K562 (cell line): ENCODE measurements around the gene HIVEP2. TPM values are rescaled to one million over a fixed set of nuclear protein-coding genes. Genes with fewer than 3 reads are reported as not detected.

Experiments used
- ATAC-seq: fragments of 200-7000 bp; cut with Tn5 transposase; 3 replicates; pipeline ENCODE4 v1.9.1; 2020; ENCODE audit warnings: moderate library complexity
- BruUV-seq: library from RNA; stranded (reverse); fragments of 400-500 nt; replicated peaks from 2 replicates; lab custom pipeline; 2021; lab: Mats Ljungman, UMichigan
- CTCF ChIA-PET: fragments of 300-600 bp; formaldehyde crosslinking; extraction: SDS; loops from one replicate; lab custom pipeline; 2021; ENCODE audit warnings: low intra/inter-chr PET ratio; lab: Yijun Ruan, JAX
- POLR2A ChIA-PET: fragments of 300-600, 350-650 bp; sonication (Branson Sonifier 250); formaldehyde crosslinking; extraction: SDS; loops from one replicate; lab custom pipeline; 2021; ENCODE audit warnings: antibody characterized with exemption, inconsistent platforms; lab: Yijun Ruan, JAX
- DNase-seq, 4 experiments: peaks; one replicate each; pipeline versions ENCODE4 v3.0.0 to v3.0.0-alpha.2; 2011 to 2018; ENCODE audit warnings: low spot score in 3 of 4, mixed read lengths in 3 of 4; ENCODE audit errors: extremely low read depth in 1 of 4
- FAIRE-seq: peaks from 2 replicates; lab custom pipeline; 2011; peaks lifted over from hg19 to GRCh38; lab: Jason Lieb, UNC
- H2AFZ ChIP-seq: 2 replicates; pipeline ENCODE4 v1.6.0; 2011; ENCODE audit warnings: low read depth, low read length, control low read depth, inconsistent platforms
- H3K27ac ChIP-seq: fragments of 200-600 bp; 3 replicates; pipeline ENCODE4 v1.8.0; 2011; ENCODE audit warnings: low read depth, mild to moderate bottlenecking, control low read depth, inconsistent platforms, low read length, moderate library complexity, mixed read lengths; ENCODE audit errors: extremely low read depth
- H3K27me3 ChIP-seq, 2 experiments: fragments of 300-600 bp in 1 of 2; 2 replicates in 1 of 2; 3 replicates in 1 of 2; pipeline versions ENCODE4 v1.6.0 to v1.8.0; 2011; ENCODE audit warnings: inconsistent platforms in 2 of 2, low read length in 2 of 2, mild to moderate bottlenecking in 1 of 2, mixed read lengths in 1 of 2, moderate library complexity in 1 of 2; ENCODE audit not compliant: control insufficient read depth in 2 of 2, insufficient read depth in 2 of 2
- H3K36me3 ChIP-seq: fragments of 300-600 bp; 3 replicates; pipeline ENCODE4 v1.8.0; 2011; ENCODE audit warnings: mild to moderate bottlenecking, low read length, inconsistent platforms; ENCODE audit not compliant: control insufficient read depth, insufficient read depth
- H3K4me1 ChIP-seq, 2 experiments: fragments of 200-600 bp in 1 of 2; replicated peaks in 1 of 2; 2 replicates in 1 of 2; 3 replicates in 1 of 2; pipeline versions ENCODE4 v1.5.1 to v1.8.0; 2011; ENCODE audit warnings: inconsistent platforms in 2 of 2, low read length in 2 of 2, mild to moderate bottlenecking in 1 of 2, mixed read lengths in 1 of 2, moderate library complexity in 1 of 2; ENCODE audit not compliant: control insufficient read depth in 2 of 2, insufficient read depth in 2 of 2
- H3K4me2 ChIP-seq: 2 replicates; pipeline ENCODE4 v1.6.1; 2011; ENCODE audit warnings: low read length, control low read depth, inconsistent platforms, mixed read lengths; ENCODE audit not compliant: insufficient read depth
- H3K4me3 ChIP-seq: fragments of 200-600 bp; sonication (generic), shearing (Covaris generic); 2 replicates; pipeline ENCODE4 v1.5.1; 2016; ENCODE audit warnings: control low read depth, inconsistent platforms
- H3K79me2 ChIP-seq: fragments of 200-600 bp; 3 replicates; pipeline ENCODE4 v1.8.0; 2011; ENCODE audit warnings: low read length, inconsistent platforms; ENCODE audit not compliant: control insufficient read depth, insufficient read depth
- H3K9ac ChIP-seq, 2 experiments: 2 replicates each; pipeline versions ENCODE4 v1.6.0 to v1.6.1; 2011; ENCODE audit warnings: low read depth in 2 of 2, low read length in 2 of 2, control low read depth in 1 of 2, inconsistent platforms in 1 of 2, mild to moderate bottlenecking in 1 of 2, mixed read lengths in 1 of 2; ENCODE audit not compliant: insufficient read depth in 1 of 2
- H3K9me1 ChIP-seq: one replicate; pipeline ENCODE4 v1.6.0; 2011; ENCODE audit warnings: inconsistent platforms, mild to moderate bottlenecking, low read length, moderate library complexity; ENCODE audit not compliant: control insufficient read depth, insufficient read depth
- H3K9me3 ChIP-seq: replicated peaks from 2 replicates; pipeline ENCODE4 v1.5.1; 2011; ENCODE audit warnings: low read depth, low read length, inconsistent platforms; ENCODE audit not compliant: control insufficient read depth, insufficient read depth
- H4K20me1 ChIP-seq: replicated peaks from 2 replicates; pipeline ENCODE4 v1.6.1; 2011; ENCODE audit warnings: low read length, inconsistent platforms, mixed read lengths; ENCODE audit not compliant: control insufficient read depth, insufficient read depth
- C11orf30 ChIP-seq: fragments of 450-650 bp; IDR thresholded peaks from 2 replicates; pipeline ENCODE4 v1.6.1; 2016; ENCODE audit warnings: low read depth, mild to moderate bottlenecking
- CBX3 ChIP-seq, 2 experiments: IDR thresholded peaks; 1 replicate in 1 of 2; 2 replicates in 1 of 2; pipeline ENCODE4 v1.6.1; 2012; ENCODE audit warnings: inconsistent platforms in 2 of 2, low read length in 2 of 2, borderline replicate concordance in 1 of 2, control low read depth in 1 of 2
- CEBPB ChIP-seq: fragments of 450-650 bp; IDR thresholded peaks from 2 replicates; pipeline ENCODE4 v1.6.1; 2016; ENCODE audit warnings: missing genetic modification characterization, missing compliant biosample characterization
- CHD4 ChIP-seq: fragments of 200-600 bp; sonication (generic); IDR thresholded peaks from 3 replicates; pipeline ENCODE4 v1.6.1; 2012; ENCODE audit warnings: low read depth, mild to moderate bottlenecking, mixed read lengths, low read length, inconsistent platforms; ENCODE audit not compliant: insufficient read depth, insufficient replicate concordance, poor library complexity, severe bottlenecking
- FOXK2 ChIP-seq, 2 experiments: fragments of 450-650 bp; IDR thresholded peaks in 1 of 2; conservative IDR thresholded peaks in 1 of 2; 2 replicates each; pipeline ENCODE4 v1.6.1; 2016; ENCODE audit warnings: low read depth in 2 of 2, mild to moderate bottlenecking in 1 of 2
- FOXM1 ChIP-seq, 2 experiments: fragments of 450-650 bp in 1 of 2; sonication (generic) in 1 of 2; formaldehyde crosslinking in 1 of 2; IDR thresholded peaks; 2 replicates each; pipeline versions ENCODE4 v1.6.1 to v1.9.0; 2017 to 2022; ENCODE audit warnings: low read depth in 2 of 2, mild to moderate bottlenecking in 2 of 2, missing genetic modification reagents in 1 of 2, moderate library complexity in 1 of 2
- HMG20B ChIP-seq: fragments of 250-450 bp; sonication (Bioruptor Pico); IDR thresholded peaks from 2 replicates; pipeline ENCODE4 v1.5.0; 2021; ENCODE audit warnings: mild to moderate bottlenecking
- KDM4B ChIP-seq, 2 experiments: fragments of 450-650 bp in 1 of 2; sonication (generic) in 1 of 2; IDR thresholded peaks; 2 replicates each; pipeline ENCODE4 v1.6.1; 2016 to 2017; ENCODE audit warnings: borderline replicate concordance in 2 of 2, antibody characterized with exemption in 1 of 2, low read depth in 1 of 2, mild to moderate bottlenecking in 1 of 2
- NCOA2 ChIP-seq, 2 experiments: fragments of 450-650 bp; IDR thresholded peaks; 2 replicates each; pipeline ENCODE4 v1.6.1; 2018; ENCODE audit warnings: mild to moderate bottlenecking in 2 of 2, moderate library complexity in 1 of 2; ENCODE audit not compliant: partially characterized antibody in 2 of 2
- RBM17 ChIP-seq: fragments of 200-400 bp; formaldehyde crosslinking; IDR thresholded peaks from 2 replicates; pipeline ENCODE4 v1.6.1; 2017; ENCODE audit warnings: low read depth, mild to moderate bottlenecking, low read length, borderline replicate concordance
- SOX6 ChIP-seq: fragments of 450-650 bp; IDR thresholded peaks from 2 replicates; pipeline ENCODE4 v1.6.1; 2014; ENCODE audit warnings: mild to moderate bottlenecking
- ZC3H8 ChIP-seq: fragments of 450-650 bp; IDR thresholded peaks from 2 replicates; pipeline ENCODE4 v1.6.1; 2017
- ZNF551 ChIP-seq: fragments of 250-450 bp; sonication (Bioruptor Pico); IDR thresholded peaks from 2 replicates; pipeline ENCODE4 v1.5.0; 2021; ENCODE audit warnings: mild to moderate bottlenecking, moderate library complexity
- ZNF583 ChIP-seq: fragments of 250-450 bp; sonication (Bioruptor Pico); IDR thresholded peaks from 2 replicates; pipeline ENCODE4 v1.4.0; 2020
- ZNF780A ChIP-seq: fragments of 250-450 bp; sonication (Bioruptor Pico); IDR thresholded peaks from 2 replicates; pipeline ENCODE4 v1.5.0; 2021; ENCODE audit warnings: mild to moderate bottlenecking
- WGBS: fragments of 100-300 bp; shearing (Covaris generic); methylation state at CpG from one replicate; pipeline ENCODE4 v1.1.6; 2016; ENCODE audit warnings: low coverage, mixed read lengths; ENCODE audit not compliant: insufficient coverage; ENCODE audit errors: missing lambda C conversion rate; 5-methylcytosine and 5-hydroxymethylcytosine counted together
- in situ Hi-C: fragments of 300-500 bp; cut with MboI; formaldehyde crosslinking; loops from 4 replicates; pipeline ENCODE4 v1.15.0; 2018; ENCODE audit warnings: inconsistent platforms, mixed read lengths
- intact Hi-C: fragments of 100-400 bp; cut with micrococcal nuclease; formaldehyde crosslinking; loops from 2 replicates; pipeline ENCODE4 v1.14.2; 2022
- polyA plus RNA-seq, 8 experiments: library from polyadenylated mRNA; depleted of rRNA in 4 of 8; stranded (reverse) in 5 of 8; unstranded in 3 of 8; fragments of >200 nt; fragmentation: Nextera tagmentation in 2 of 8; fragmentation: Illumina TruSeq in 1 of 8; extraction: Ambion mirVana in 2 of 8; extraction: Trizol in 1 of 8; gene quantifications; 2 replicates each; pipeline versions ENCODE4 v1.2.1 to v1.2.3, GENCODE V29; 2011 to 2014; ENCODE audit warnings: inconsistent platforms in 1 of 8, missing spikeins in 1 of 8
- total RNA-seq, 7 experiments: library from RNA; depleted of rRNA in 6 of 7; stranded (reverse); fragments of >200 nt in 6 of 7; fragmentation: Illumina TruSeq in 2 of 7; extraction: Trizol in 2 of 7; gene quantifications; 2 replicates each; pipeline versions ENCODE4 v1.2.1 to v1.2.3, GENCODE V29; 2011 to 2021; ENCODE audit warnings: low replicate concordance in 1 of 7
- TF ChIP-seq, protein P1 (sequence below), 2 experiments: fragments of 450-650 bp in 1 of 2; sonication (generic) in 1 of 2; formaldehyde crosslinking; conservative IDR thresholded peaks; 2 replicates each; pipeline versions ENCODE4 v1.4.0 to v1.8.1; 2020 to 2022; ENCODE audit warnings: mild to moderate bottlenecking in 1 of 2, missing genetic modification reagents in 1 of 2
- TF ChIP-seq, protein P2 (sequence below), 3 experiments: fragments of 200-800 bp in 1 of 3; fragments of 250-450 bp in 1 of 3; fragments of 450-650 bp in 1 of 3; sonication (Bioruptor Pico) in 1 of 3; sonication (Bioruptor generic) in 1 of 3; formaldehyde crosslinking in 1 of 3; IDR thresholded peaks; 2 replicates each; pipeline versions ENCODE4 v1.6.1 to v1.8.0; 2016 to 2022; ENCODE audit warnings: mild to moderate bottlenecking in 2 of 3, missing genetic modification characterization in 2 of 3, missing compliant biosample characterization in 1 of 3, moderate library complexity in 1 of 3

The HIVEP2 gene
- total and polyA plus RNA-seq, 9 of the 15 experiments (the other 6 are each of a cell fraction or from before 2014, with no cell fraction given) = under 0.01 to 1.2 (median 0.31) TPM

DNA sequence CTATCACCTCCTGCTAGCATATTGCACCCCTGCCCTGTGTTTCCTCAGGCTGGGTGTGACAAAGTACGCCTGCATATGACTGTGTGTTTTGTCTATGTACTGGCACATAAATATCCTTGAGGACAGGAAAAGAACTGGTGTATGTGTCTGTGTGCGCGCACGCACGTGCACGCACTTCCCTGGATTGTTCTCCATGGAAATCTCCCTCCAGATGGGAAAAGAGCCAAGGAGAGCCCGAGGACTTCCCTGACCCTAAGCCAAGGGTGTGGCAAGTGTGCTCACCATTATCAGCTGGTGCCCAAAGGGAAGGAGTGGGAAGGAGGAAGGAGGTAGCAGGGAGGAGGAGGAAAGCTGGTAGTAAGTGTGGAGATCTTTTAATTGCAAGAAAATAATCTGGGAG is 117.6 kb downstream of the HIVEP2 start:
- no peak overlapping the region for H2AFZ ChIP-seq
- no peak overlapping the region for H3K4me3 ChIP-seq
- ChIA-PET CTCF (no interaction called here), POLR2A (interaction anchor here (2.1 kb wide), 1 partner anchor 8 kb away, joined by 6 read pairs; no protein-coding TSS in a partner anchor)
- peaks cover 0 to 8% of the 10 kb centered on the region in 2 experiments; a peak in 2 of 5 replicates for H3K27me3 ChIP-seq
- BruUV-seq = no TSS peak
- in situ Hi-C loops (no loop called here), intact Hi-C loops (loop anchor here (10.0 kb wide), 1 partner anchor 197 kb away; no protein-coding TSS in a partner anchor)
- no peak overlapping the region for H3K4me2 ChIP-seq
- no peaks in the 10 kb centered on the region for H3K36me3 ChIP-seq
- no peak overlapping the region for H3K27ac ChIP-seq
- no peaks in the 10 kb centered on the region for H4K20me1 ChIP-seq
- no peaks in the 10 kb centered on the region for H3K9me3 ChIP-seq
- H3K79me2 ChIP-seq = no peaks in the 10 kb centered on the region
- 15% methylated on average over 7 of the region's 7 CpGs for WGBS
- H3K9me1 ChIP-seq = no peaks in the 10 kb centered on the region
- H3K9ac ChIP-seq = no peak overlapping the region
- DNase-seq (no peak), FAIRE-seq (no peak), ATAC-seq (no peak)
- H3K4me1 ChIP-seq = no peaks in the 10 kb centered on the region
- TF ChIP-seq FOXM1 (IDR thresholded peaks at IDR 0.05; ENCODE audit: low read depth) = no peak
- TF ChIP-seq FOXM1 (CRISPR knock-in tag; IDR thresholded peaks at IDR 0.05; ENCODE audit: low read depth) = no peak
- TF ChIP-seq, protein P1, sequence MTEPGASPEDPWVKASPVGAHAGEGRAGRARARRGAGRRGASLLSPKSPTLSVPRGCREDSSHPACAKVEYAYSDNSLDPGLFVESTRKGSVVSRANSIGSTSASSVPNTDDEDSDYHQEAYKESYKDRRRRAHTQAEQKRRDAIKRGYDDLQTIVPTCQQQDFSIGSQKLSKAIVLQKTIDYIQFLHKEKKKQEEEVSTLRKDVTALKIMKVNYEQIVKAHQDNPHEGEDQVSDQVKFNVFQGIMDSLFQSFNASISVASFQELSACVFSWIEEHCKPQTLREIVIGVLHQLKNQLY (CRISPR knock-in tag; conservative IDR thresholded peaks at IDR 0.05) = no peak
- no peak for TF ChIP-seq HMG20B (CRISPR knock-in tag)
- TF ChIP-seq CEBPB = no peak
- no peak for TF ChIP-seq NCOA2 (IDR thresholded peaks at IDR 0.05; ENCODE audit: partially characterized antibody in 2 of 2)
- TF ChIP-seq CBX3 (IDR thresholded peaks at IDR 0.05; ENCODE audit: borderline replicate concordance in 1 of 2, low read length in 2 of 2) = no peak
- TF ChIP-seq KDM4B (IDR thresholded peaks at IDR 0.05; ENCODE audit: borderline replicate concordance in 2 of 2, low read depth in 1 of 2) = no peak
- TF ChIP-seq, protein P2, sequence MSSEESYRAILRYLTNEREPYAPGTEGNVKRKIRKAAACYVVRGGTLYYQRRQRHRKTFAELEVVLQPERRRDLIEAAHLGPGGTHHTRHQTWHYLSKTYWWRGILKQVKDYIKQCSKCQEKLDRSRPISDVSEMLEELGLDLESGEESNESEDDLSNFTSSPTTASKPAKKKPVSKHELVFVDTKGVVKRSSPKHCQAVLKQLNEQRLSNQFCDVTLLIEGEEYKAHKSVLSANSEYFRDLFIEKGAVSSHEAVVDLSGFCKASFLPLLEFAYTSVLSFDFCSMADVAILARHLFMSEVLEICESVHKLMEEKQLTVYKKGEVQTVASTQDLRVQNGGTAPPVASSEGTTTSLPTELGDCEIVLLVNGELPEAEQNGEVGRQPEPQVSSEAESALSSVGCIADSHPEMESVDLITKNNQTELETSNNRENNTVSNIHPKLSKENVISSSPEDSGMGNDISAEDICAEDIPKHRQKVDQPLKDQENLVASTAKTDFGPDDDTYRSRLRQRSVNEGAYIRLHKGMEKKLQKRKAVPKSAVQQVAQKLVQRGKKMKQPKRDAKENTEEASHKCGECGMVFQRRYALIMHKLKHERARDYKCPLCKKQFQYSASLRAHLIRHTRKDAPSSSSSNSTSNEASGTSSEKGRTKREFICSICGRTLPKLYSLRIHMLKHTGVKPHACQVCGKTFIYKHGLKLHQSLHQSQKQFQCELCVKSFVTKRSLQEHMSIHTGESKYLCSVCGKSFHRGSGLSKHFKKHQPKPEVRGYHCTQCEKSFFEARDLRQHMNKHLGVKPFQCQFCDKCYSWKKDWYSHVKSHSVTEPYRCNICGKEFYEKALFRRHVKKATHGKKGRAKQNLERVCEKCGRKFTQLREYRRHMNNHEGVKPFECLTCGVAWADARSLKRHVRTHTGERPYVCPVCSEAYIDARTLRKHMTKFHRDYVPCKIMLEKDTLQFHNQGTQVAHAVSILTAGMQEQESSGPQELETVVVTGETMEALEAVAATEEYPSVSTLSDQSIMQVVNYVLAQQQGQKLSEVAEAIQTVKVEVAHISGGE (CRISPR knock-in tag; IDR thresholded peaks at IDR 0.05) = no peak
- no peak for TF ChIP-seq ZC3H8
- TF ChIP-seq CHD4 = no peak
- TF ChIP-seq FOXK2 (conservative IDR thresholded peaks at IDR 0.05 in 1 of 2, IDR thresholded peaks at IDR 0.05 in 1 of 2; ENCODE audit: low read depth in 2 of 2) = no peak
- no peak for TF ChIP-seq C11orf30
- TF ChIP-seq RBM17 = no peak
- TF ChIP-seq ZNF583 (CRISPR knock-in tag) = no peak
- TF ChIP-seq ZNF551 (CRISPR knock-in tag) = no peak
- TF ChIP-seq SOX6 = no peak
- no peak for TF ChIP-seq ZNF780A
